GM18517 (cell line): ENCODE results near the gene MARCHF3.
A peak's percentile ranks its signal among the peaks of the same experiment; 100 is the strongest.
"Not testable (repeated sequence)": the region's sequence is repeated elsewhere in the genome, so short reads cannot be mapped to it uniquely, and the experiment has no call there.

Experiments used
- ATAC-seq: cut with Tn5 transposase; IDR thresholded peaks from one replicate; pipeline ENCODE4 v1.9.1; 2021; ENCODE audit warnings: mild to moderate bottlenecking, moderate library complexity; ENCODE audit not compliant: unreplicated experiment

The MARCHF3 gene

DNA sequence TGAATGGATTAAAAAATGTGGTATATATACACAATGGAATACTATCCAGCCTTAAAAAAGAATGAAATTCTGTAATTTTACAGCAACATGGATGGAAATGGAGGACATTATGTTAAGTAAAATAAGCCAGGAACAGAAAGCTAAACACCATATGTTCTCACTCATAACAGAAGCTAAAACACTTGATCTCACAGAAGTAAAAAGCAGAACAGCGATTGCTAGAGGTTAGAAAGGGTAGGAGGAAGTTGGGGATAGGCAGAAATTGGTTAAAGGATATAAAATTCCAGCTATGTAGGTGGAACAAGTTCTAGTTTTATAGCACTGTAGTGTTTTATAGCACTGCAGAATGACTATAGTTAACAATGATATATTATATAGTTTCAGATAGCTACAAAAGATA, 15.8 kb downstream of the MARCHF3 start:
- peak; percentile 36 for ATAC-seq

DNA sequence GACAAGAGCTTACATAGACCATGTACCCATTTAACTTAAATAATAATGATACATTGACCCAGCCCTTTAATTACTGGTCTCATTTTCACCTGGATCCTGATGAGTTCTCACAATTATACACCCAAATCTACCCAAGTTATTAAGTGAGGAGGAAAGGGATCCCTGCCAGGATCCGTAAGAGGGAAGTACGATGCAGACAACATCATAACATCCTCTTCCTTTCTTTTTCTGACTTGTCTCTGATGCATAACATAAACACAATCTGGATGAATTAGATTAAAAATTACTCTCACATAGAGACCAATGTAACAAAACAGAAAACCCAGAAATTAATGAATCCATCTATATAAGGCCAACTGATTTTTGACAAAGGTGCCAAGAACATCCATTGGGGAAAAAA, 17.0 kb downstream of the MARCHF3 start:
- no peak for ATAC-seq

DNA sequence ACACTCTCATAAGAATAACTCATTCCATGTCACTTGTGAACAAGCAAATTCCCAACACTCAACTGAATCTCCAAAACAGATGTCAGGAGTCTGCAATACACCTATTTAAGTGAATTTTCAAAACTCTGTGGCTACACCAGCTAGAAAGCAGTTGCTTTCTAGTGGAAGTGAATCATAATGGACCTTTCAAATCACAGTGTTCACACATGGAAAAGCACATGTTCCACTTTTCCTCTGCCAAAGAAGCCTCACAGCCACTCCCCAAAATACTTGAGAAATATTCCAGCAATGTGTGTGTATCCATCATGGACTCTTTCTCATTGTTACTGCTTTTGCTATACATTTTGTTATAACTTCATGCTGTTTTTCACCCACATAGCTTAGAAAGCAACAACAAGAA, 17.4 kb downstream of the MARCHF3 start:
- ATAC-seq, result no peak

DNA sequence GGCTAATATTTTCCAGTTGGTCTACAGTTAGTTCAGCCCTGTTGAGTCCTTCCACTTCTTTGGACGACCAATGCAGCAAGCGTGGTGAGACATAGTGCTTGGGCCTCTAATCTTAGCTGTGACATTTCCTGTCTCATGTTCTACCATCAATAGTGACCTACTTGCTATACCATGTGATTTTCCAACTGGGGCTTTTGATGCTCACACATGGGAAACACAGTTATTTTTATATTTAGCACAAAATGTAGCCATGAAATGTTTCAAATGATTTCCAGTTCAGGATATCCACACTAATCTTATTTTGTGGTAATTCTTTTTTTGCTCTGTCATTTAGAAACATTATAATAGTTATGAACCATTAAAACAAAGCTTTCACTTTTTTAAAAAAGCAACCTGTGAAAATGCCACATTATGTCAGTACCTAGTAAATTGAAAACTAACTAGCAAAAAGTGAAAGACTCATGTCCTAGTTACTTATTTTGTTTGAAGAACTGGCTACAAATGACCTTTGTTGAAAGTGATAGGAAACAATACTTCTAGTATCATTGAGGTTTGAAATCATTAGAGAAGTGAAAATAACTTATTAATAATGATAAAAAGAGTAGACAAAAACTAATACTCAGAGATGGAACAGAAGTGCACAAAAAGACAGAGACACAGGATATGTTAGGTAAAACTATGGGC, 18.3 kb downstream of the MARCHF3 start:
- peak; percentile 75 for ATAC-seq

DNA sequence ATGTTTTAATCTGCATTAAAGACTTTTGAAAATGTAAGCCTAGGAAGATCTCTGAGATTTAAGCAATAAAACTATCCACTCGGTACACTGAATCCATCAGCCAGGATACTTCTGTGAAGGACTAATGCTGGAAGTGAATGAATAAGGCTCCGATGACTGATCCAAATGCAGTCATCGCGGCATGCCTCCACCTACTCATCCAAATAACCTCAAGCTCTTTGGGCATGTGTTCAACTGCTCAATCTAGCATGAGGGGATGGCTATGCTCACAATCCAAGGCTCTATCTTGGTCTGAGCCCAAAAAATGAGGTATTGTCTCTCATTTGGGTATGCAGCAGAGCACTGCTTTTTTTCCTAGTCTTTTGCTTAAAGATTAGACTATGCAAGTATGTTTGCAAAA, 19.2 kb downstream of the MARCHF3 start:
- no peak for ATAC-seq

DNA sequence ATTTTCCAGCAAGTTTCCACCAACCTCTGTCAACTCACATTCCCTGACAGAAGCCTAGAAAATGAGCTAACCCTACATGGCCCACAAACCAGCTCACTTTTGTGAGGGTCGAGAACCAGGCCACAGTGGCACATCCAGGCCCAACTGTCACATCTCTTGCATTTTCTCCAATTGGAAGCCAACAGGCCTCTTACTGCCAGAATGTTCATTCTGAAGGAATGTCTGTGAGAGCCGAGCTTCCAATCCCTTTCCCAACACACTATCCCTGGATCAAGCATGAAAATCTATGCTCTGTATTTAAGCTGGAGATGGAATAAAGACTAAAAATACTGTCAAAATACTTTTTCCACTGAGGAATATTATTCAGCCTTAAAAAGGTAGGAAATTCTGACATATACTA, 20.0 kb downstream of the MARCHF3 start:
- no peak for ATAC-seq

DNA sequence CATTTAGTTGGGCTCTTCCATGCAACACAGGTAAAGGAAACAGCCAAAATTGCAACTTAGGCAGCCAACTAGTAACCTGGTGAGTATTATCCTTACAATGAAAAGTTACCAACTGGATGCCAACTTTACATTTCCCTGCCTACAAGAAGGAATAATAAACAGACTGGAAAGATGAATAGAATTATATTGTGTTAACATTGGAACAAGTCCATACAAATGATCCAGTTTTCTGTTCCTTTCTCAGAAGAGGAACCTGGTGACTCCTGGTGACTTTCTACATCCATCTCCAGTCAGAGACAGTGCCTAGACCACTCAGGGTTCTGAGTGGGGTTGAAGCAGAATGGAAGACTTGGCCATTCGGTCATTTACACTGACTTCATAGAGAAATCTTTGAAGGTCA, 20.6 kb downstream of the MARCHF3 start:
- no peak for ATAC-seq

DNA sequence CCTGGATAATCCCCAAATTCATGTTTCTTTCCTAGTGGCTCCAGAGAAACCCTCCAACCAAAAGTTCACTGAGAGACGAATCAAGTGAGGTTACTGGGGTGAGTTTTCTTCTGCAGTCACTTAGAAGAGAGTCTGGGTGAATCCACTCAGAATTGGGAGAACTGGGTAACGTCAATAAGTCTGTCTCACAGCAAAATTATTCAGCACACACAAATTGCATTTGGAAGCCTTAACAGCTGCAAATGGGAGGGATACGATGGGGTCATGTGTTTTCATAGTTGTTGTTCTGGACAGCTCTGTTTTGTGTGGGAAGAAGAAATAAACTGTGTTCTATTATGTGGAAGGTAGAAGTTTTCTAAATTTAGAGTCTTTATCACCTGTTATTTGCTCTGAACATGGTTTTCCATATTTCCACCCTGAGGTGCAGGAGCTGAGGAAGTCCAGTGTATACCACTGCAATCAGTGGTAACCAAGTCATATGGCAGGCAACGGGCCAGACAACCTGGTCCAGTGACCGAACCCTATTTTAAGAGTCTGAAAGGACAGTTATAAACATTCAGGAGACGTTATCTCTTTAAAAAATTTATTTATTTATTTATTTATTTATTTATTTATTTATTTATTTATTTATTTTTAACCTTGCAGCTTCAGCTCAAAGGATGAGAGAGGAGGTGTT, 21.9 kb downstream of the MARCHF3 start:
- no peak for ATAC-seq

DNA sequence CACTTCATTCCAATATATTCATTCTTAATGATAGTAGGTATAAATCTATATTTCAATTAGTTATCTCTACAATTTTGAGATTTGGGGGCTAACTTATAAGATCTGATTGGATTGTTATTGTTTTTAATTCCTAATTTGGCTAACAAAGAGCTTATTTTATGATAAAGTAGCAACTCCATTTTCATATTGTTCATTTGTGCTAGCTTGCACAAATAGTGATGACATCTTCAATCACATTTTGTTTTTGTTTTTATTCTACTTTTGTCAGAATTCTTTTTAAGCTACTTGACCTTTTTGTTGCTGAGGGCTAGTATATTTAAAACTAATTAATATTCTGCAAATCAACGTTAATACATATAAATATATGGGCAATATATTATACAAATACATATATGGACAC, 22.8 kb downstream of the MARCHF3 start:
- no peak for ATAC-seq

DNA sequence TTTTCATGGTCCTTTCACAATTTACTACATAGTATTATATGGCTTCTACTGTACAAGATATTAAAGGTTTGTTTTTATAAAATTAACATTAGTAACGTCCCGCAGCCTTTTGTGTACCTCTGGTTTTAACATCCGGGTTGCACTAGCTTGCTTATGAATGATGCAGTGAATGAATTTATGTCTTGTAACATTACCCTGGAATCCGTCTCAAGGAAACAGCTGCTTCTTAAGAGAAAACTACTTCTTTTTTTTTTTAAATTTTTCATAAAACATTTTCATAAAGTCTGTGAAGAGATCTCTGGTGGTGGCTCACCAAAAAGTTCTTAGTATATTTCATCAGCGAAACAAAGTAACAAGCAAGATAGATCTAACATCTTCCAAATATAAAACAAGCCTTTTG, 23.6 kb downstream of the MARCHF3 start:
- ATAC-seq, result no peak

DNA sequence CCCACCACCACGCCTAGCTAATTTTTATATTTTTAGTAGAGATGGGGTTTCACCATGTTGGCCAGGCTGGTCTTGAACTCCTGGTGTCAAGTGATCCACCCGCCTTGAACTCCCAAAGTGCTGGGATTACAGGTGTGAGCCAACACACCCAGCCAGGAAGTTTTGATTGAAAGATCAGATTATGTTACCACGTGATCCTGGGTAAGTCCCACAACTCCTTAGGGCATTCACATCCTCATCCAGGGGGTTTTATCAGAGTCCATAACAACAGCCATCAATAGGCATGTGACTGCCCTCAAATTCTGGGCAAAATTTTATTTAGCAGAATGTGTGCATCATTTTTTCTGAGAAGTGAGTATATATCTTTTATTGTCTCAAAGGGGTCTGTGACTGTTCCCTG, 25.1 kb downstream of the MARCHF3 start:
- not testable (repeated sequence) for ATAC-seq

DNA sequence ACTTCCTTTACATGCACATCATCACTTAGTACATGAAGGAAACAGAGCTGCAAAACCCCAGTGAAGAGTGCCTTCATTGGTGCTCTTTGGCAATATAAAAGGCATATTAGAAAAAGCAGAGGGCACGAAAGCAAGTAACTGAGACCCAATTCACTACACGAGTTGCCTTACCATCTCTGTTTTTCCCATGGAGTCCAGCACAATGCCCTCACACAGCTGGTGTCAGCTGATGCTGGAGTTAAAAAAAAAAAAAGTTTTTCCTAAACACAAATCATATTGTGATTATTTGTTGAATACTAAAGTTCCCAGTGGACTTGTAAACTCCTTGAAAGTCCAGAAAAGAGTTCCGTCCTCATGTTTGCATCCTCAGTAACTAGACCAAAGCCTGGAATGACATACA, 25.6 kb downstream of the MARCHF3 start:
- ATAC-seq, result no peak

DNA sequence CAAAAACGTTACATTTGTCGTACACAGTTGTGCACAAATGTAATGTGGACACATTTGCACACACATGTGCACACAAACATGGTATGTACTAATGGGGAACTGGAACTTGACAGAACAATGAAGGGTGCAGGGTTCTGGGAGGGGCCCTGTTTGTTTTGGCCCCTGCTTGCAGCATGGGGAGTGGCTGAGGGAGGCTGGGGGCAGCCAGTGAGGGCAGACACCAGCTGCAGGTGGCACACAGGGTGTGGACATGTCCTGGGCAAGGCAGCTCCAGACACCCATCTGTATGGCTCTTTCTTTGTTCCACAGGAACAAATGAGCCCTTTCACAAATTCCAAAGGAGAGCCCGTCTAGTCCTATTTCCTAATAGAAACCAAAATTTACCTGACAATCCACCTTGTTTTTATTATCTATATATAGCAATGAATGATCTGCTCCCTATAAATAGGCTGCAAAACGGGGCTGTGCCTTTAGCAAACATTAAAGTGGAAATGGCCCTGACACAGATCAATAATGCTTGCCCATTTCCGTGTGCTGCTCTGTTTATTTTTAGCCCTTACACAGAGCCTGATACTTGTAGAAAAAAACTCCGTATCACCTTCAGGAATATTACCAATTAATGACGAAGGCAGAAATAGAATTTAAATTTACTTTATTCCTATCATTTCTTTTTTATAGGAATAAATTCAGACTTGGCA, 26.4 kb downstream of the MARCHF3 start:
- ATAC-seq, result no peak

DNA sequence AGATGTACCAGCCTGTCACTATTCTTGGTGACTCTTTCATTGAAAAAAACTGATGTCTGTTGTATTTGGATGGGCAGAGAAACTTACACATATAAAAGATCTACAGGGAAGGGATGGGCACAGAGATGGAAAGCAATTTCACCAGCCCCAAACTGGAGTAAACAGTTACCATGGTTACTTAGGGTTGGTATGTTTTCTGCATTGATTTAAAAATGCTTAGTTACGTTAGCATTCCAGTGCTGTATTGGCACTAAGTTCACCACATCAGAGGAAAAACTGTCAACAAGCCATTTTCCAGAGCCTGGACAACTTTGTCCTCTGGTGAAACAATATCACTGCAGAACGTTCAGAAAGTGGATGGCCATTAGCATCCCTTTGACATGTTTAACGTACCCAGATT, 28.0 kb downstream of the MARCHF3 start:
- no peak for ATAC-seq

DNA sequence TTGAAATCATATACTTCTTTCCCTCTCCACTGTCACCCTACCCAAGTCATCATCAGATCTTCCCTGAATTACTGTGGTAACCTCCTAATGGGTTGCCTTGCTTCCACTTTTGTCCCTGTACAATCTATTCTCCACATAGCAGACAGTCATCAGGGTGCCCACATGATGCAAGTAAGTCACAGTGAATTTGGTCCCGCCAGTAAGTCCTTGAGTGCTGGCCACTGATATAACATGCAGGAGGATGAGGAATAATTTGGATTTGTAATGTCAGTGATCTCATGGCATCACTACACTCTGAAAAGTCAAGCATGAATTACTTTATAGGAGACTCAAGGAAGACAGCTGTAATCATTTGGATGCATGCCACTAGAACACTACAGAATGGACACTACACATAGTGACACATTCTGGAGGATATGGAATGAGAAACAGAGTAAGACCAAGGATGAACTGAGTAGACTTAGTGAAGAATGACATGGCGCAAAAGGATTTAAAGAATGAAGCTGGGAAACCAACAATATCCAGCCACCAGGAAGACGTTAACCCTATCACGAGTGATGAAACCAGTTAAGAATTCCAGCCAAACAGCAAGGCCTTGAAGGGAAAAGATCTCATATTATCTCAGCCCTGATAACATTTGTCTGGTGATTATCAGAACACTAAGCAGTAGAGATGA, 28.6 kb downstream of the MARCHF3 start:
- no peak for ATAC-seq

DNA sequence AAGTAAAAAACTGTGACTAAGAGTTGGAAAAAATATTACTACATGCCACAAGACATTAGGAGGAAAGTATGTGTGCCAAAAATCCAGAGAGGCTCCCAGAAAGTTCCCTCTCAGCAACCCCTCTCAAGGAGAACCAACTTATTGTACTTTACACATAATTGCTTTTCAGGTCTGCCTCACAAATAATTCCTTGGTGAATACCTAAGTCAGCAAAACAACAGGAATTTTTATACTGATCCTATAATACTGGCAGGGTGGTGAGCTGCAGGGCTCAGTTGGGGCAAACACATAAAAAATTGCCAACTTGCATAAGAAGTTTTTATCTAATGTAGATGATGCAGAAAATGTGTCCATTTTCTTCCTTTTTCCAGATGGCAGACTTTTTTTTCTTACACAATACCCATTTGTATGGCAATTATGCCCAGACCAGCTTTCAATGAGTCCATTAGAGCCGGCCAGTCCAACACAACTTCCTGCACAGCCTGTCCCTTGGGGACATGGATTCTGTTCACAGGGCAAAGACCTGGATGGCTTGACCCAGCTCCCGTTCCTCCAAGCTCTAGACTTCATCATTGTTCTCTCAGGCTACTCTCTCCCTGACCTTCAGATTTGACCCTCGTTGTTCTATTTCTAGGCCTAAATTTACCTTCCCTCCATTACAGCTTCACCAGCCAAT, 31.3 kb downstream of the MARCHF3 start:
- no peak for ATAC-seq

DNA sequence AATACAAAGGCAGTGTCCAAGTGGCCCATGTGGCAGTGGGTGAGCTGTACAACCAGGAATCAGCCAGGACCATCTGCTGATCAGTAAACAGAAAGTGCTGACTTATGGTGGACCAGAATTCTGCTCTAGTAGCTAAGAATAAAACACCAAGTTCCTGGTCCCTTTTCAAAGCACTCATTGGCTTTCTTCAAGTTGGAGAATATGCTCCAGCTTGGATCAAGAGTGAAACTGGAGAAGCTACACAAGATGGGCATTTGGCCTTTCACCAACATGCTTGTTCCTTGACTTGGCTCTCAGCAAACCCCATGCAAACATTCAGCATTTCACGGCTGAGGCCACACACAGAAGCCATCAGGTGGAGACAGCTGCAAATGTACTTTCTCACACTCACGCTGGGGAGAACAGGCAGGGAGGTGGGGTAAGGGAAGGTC, 32.1 kb downstream of the MARCHF3 start:
- peak; percentile 76 for ATAC-seq

DNA sequence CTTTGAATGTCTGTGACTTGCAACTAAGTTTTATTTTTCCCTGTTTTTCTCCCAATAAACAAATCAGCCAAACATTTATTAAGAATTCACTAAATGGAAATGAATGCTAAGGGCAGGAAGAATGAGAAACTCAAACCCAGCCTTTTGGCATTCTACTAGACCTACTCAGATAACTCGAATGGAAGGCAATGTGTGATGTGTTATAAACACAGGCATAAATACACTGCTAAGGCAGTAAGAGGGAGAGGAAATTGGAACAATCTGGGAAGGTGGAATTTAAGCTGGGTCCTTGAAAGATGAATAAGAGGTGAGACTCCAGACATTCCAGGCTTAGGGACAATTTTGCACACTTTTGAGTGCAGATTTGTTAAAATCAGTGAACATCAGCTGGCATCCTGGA, 34.7 kb downstream of the MARCHF3 start:
- no peak for ATAC-seq

DNA sequence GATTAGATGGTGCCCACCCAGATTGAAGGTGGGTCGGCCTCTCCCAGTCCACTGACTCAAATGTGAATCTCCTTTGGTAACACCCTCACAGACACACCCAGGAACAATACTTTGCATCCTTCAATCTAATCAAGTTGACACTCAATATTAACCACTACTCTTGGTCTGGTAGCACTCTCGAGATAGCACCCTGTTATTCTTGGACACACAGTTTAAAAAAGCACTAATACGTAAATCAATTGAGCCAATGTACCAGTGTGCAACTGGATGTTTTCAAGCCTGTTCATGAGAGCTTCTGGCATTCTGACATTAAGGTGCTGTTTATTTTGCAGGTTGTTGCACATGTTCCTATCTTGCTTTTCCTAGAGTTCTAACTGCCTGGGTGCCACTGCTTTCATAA, 35.3 kb downstream of the MARCHF3 start:
- no peak for ATAC-seq

DNA sequence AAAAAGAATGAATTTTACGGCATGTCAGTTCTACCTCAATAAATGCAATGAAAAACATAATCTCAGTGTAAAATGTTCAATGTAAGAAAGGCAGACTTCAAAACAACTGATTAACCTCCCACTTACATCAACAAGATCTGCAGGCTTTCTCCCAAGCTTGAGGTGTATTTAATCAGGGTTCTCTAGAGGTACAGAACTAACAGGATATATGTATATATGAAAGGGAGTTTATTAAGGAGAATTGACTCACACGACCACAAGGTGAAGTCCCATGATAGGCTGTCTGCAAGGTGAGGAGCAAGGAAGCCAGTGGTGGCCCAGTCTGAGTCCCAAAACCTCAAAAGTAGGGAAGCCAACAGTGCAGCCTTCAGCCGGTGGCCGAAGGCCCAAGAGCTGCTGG, 35.9 kb downstream of the MARCHF3 start:
- ATAC-seq, result no peak

DNA sequence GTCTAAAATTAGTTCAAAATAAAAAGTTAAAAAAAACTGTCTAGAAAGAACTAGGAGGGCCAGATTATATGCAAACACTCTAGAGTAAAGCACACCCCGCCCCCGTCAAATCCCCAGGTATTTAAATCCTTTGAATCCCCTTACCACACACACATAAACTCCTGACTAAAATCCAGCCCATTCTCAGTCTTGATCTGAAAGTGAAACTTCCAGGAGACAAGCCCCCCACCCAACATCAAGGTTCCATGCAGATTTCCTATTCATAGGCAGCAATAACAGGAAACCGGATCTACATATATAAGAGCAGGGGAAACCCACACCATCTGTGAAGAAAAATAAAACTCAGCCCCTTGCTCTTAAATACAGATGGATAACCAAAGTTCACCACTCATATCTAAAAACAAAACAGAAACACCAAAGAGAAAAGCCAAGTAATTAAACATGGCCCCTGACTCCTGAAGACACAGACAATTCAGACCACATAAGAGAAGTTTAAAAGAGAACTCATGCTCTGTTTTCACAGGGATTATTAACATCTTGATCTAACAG, 42.3 kb downstream of the MARCHF3 start:
- ATAC-seq, result peak; percentile 98
